Fibroblast of skin of abdomen (primary cell): ENCODE data around the gene PRKCA.
"Not testable (repeated sequence)": the region's sequence is repeated elsewhere in the genome, so short reads cannot be mapped to it uniquely, and the experiment has no call there.

ENCODE experiments used
- DNase-seq: peaks from one replicate; pipeline ENCODE4 v3.0.0-alpha.2; 2013

PRKCA gene

DNA sequence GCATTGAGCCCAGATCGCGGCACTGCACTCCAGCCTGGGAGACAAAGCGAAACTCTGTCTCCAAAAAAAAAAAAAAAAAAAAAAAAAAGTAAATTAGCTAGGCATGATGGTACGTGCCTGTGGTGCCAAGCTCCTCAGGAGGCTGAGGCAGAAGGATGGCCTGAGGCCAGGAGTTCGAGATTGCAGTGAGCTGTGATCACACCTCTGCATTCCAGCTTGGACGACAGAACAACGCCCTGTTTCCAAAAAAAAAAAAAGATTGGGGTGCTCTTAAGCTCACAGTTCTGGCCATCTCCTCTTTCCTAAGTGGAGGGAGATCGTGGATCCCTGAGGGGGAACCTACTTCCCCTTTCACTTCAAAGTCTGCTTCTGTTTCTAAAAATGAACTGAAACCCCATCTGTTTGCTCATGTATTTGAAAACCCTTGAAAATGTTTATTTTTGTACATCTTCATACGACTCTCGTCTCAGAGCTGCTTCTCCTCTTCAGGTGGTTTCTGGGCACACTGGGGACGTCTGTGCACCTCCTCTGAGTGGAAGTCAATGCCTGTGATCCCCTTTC, 138.8 kb downstream of the PRKCA start:
- DNase-seq = no peak

DNA sequence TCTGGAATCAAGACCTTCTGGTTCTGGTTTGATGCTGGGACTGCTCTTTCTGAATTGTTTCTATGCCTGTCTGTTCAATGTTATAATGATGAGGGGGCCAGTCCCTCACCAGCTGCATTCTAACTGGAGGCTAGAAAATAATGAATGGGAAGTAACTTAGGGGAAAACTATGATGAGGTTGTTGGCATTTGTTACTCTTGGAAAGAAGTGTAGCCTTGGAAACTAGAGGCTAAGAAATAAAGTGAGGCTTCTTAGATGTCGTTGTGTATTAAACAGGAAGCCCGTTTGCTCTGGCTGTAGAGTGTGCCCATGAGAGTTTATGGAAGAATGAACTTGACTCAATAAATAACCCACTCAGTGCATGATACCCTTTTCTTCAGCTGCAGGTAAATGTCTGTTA, 140.8 kb downstream of the PRKCA start:
- no peak for DNase-seq

DNA sequence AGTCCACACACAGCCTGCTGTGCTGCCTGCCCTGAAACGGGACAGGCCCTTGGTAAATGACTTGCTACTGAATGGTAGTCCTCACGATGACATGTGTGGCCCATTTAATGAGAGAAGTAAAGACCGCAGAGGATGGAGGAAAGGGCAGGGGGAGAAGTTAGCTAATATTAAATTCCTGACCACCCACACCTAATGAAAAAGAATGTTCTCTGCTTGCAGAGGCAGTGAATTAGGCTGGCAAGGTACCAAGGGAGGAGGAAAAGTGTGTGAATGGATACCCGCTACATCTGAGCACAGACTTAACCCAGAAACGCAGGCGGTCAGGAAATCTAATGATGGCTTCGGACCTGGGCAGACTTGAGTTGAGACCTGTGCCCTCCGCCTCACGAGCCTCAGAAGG, 141.2 kb downstream of the PRKCA start:
- no peak for DNase-seq

DNA sequence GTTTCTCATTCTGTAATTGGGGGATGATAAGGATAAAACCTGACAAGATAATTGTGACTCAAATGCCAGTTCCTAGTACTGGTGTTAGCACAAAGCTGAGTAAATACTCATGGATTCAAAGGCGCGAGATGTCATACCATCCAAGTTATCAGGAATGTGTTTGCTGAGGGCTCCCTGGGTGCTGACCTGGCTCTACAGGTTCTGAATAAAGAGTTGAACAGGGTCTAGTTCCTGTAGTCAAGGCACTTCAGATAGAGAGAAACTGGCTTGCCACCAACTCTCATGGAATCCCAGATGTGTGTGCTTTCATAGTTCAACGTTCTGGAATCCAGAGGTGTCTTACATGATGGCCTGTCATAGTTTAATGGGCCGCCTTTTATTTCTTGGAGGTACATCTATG, 141.6 kb downstream of the PRKCA start:
- no peak for DNase-seq

DNA sequence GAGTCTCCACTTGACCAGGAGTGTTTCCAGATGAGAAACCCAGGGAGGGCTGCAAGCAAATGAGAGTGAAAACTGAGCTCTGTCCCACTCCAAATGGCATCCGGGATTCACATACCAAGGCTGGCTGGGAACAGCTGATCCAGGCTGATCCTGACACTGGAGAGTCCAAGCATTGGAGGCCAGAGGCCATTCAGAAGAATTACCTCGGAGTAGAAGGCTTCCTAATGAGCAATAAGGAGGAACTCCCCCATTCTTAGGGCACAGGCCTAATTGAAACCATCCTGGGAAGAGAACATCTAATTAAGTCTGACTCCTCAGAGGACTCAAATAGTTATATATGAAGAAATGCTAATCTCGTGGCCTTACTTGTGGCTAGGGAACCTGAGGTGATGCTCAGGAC, 142.8 kb downstream of the PRKCA start:
- peak; percentile 73 for DNase-seq

DNA sequence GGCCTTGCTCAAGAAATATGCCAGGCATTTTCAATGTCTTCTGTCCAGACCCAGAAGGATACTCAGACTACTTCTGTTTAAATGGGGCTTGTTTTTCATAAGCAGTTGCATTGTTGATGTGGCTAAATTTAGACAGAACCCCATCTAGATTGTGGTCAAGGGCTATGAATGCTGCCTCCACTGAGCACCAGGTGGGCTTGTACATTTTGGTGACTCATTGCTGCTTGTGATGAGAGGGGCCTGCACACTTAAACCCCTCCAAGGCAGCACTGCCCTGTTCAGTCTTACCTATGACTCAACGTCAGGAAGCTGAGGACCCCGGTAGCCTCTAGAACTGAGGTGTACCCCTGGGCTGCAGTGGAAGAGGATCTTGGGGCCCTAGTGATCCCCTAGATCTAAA, 144.0 kb downstream of the PRKCA start:
- no peak for DNase-seq

DNA sequence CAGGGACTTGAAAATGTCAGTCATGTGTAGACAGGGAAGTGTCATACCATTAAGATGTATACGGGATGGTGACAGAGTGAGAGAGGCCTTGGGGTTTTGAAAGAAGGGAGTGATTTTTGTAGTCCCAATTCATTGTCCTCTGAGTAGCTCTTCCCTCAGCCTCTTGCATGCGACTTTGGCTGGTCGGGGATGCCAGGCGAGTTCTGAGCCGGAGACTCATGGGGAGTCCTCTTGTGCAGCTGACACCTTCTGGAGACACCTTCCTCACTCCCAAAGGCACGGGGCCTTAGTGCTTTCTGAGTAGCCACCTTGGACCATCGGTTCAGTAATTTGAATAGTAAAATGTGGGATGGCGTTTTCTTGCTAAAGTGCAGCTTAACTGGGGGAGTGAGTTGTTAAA, 144.7 kb downstream of the PRKCA start:
- DNase-seq = no peak

DNA sequence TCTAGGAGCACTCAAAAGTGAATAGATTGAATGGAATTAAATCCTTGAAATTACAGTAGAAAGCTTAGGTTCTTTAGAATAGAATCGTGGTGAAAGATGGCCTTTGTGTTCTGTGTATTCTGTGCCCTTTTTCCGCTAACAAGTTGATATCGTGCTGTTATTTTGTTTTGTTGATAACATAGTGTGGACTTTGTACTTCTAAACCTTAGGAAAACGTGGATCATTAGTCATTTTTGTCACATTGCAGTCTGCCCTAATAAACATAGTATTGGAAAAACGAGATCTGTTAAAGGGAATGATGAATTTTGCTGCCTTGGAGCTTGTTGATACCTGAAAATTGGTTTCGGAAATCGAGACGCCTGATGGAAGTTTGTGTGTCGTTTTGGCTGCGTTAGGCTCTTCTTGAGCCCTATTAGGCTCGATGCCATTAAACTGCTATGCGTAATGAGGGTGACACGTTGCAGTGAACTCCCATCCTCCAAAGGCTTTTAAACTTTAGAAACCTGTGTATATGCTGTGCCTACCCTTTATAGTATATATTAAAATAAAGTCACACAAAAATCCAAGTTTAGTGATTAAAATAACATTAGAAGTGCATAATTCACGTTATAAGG, 145.7 kb downstream of the PRKCA start:
- DNase-seq = no peak

DNA sequence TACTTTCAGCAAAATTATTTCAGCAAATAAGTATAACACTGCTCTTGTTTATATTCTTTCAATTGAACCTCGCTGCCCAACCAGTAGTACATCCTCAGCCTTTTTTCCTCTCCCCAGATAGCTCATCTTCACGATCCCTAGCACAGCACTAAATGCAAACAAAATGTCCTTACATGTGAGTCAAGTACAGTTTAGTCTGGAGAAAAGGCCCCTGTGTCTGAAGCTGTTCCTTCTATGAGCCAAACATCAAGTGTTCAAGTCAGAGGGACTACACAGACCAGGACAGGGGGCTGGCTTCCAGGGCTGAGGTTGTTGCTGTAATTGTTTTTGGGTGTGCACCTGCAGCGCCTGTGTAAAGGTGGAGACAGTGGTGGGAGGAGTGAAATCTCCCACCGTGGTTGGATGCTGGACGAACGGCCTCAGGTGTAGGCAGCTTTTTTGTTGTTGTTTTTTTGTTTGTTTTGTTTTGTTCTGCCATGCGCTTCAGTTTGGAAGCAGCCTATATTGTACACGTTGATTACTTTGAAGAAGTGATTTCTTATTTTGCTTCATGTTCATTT, 147.1 kb downstream of the PRKCA start:
- no peak for DNase-seq

DNA sequence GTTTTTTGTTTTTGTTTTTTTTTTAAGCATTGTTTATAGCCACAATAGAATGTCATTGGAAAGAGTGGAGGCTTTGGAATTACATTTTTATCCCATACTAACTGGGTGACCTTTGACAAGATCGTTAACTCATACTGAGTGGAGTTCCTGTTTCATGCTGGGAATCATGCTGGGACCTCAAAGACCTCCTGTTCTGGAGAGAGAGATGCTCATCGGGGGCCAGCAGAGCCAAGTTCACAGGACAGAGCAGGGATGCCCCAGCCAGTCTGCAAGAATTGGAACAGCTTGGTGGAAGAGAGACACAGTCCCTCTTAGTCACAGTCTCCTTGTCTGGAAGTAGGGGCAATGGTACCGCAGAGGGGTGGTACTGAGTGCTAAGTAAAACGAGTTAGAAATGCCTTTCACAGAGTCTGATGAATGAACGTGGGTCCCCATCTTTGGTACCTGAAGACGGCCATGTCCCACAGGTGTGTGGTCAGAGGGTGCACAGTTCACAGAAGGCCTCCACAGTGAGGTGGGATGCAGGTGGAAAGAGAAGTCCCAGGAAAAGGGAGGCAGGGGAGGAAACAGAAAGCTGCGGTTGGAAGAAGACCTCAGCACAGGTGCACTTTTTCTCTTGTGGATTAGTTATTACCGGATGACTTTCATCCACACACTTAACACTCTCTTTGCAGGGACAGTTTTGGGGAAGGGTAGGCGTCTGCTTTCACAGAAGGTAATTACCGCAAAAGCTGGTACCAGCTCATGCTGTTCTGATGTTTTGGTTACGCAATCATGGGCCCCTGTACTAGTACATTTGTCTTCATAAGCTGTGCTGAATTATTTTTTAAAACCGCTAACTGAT, 147.8 kb downstream of the PRKCA start:
- no peak for DNase-seq

DNA sequence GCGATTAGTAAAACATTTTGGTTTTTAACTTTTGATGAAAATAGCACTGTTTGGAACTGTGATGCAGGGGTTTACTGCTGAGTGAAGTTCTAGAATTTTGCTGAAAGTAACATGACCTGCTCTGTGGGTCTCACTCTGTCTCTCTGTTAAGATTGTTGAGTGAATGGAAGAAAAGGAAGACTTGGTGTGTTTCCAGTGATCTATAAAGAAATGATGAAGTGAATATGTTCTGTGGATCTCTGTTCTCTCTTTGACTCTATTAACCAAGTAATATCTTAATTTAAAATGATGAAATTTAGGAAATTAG, 148.4 kb downstream of the PRKCA start:
- DNase-seq = no peak

DNA sequence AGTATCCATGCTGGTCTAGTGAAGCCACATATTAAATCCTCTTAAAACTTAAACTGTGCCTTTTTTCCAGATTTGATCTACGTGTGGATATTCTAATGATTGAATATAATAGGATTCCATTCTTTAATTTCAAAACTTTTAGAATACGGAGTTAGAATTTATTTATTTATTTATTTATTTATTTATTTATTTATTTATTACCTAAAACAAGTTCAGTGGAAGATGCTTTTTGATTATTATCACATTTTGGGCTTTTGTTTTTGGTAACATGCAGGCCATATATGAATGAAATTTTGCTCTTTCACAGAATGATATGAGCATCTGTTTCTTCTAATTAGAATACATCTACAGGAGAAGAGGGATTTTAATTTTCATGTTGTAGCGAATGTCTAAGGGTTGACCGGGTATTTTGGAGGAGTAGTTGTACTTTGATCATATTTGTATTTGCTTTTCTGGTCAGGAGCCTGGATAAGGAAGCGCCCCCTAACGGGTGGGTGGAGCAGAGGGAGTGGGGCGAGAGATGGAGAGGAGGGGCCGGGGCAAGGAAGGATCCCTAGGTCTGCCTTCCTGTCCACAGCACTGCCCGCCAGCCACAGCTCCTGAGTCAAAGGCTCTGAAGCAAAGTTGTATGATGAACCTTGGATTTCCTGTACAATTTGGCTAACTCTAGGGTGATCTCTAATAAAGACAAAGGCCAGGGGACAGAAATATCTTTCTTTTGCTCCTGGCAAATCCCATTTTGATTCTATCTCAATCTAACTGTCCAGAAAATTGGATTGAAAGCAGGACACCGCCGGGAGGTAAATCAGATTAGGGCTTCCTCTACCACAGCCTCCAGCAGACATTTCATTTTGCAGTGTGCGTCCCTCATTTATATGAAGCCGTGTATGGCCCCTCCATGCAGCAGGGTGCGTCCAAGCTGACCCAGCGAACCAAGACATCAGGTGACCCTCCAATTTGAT, 149.1 kb downstream of the PRKCA start:
- no peak for DNase-seq

DNA sequence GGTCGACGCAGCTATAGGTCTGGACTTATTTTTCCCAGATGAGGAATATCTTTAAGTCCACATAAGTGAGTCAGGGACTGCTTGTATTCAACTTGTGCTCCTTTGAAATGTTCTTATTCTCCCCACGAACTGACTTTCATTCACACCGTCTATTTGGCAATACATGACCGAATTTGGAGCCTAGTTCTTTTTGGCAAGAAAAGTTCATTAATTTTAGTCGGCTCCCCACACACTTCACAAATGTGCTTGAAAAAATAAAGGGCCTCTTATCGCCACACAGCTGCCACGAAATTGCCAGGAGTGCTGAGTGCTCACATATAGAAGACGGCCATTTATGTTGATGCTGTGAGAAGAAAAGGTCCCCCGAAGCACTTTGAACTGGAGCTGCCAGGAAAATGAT, 152.6 kb downstream of the PRKCA start:
- no peak for DNase-seq

DNA sequence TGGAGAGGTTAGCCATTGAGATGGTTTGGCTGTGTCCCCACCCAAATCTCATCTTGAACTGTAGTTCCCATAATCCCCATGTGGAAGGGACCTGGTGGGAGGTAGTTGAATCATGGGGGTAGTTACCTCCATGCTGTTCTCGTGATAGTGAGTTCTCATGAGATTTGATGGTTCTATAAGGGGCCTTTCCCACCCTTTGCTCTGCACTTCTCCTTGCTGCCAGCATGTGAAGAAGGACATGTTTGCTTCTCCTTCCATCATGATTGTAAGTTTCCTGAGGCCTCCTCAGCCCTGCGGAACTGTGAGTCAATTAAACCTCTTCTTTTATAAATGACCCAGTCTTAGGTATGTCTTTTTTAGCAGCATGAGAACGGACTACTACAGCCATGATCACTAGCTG, 155.1 kb downstream of the PRKCA start:
- not testable (repeated sequence) for DNase-seq

DNA sequence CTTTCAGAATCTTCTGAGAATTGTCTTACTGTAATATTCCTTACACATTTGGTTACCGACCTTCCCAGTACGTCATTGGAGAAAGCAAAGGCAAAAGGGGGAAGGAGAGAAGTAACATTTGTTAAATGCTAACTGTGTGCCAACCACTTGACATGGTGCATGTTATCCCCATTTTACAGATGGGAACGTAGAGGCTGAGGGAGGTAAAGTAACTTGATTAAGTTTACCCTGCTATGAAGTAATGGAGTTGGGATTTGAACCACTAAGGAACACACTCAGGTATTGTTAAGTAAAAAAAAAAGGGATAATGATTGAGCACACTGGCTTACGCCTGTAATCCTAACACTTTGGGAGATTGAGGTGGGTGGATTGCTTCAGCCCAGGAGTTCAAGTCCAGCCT, 156.4 kb downstream of the PRKCA start:
- no peak for DNase-seq

DNA sequence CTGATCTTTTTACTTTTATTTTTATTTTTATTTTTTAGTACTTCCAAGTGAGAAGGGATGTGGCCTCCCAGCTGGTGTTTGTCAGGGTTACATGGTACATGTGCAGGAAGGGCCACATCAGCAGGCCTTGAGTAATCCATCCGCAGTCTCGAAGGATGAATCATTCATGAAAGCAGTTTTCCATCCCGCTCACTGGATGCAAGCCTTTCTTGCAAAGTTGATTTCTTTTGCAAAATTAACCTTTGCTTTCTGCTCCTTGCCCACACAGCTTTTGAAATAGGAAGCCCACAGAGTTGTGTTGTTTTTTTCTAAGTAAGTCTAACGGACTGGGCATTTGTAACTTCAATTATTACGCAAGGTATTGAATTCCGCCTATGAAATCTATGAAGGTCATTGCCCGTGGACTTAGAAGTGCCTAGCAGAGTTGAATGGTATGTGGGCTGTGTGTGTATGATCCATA, 157.4 kb downstream of the PRKCA start:
- peak; percentile 97 for DNase-seq

DNA sequence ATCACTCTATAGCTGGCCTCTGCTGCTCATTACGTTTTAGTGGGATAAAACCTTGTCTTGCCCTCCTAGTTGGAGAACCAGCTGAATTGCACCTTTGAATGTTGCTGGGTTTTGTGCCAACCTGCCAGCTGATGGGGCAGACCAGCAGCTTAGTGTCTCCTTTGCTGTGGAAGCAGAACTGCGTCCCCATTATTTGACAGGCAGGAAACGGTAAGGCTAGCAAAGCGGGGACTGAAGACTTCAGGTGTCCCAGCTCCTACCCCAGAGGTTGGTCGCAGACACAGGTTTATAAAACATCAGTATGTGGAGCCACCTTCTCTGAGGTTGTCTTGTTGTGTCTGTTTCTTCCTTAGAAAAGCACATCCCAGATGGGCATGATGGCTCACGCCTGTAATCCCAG, 158.1 kb downstream of the PRKCA start:
- DNase-seq = no peak

DNA sequence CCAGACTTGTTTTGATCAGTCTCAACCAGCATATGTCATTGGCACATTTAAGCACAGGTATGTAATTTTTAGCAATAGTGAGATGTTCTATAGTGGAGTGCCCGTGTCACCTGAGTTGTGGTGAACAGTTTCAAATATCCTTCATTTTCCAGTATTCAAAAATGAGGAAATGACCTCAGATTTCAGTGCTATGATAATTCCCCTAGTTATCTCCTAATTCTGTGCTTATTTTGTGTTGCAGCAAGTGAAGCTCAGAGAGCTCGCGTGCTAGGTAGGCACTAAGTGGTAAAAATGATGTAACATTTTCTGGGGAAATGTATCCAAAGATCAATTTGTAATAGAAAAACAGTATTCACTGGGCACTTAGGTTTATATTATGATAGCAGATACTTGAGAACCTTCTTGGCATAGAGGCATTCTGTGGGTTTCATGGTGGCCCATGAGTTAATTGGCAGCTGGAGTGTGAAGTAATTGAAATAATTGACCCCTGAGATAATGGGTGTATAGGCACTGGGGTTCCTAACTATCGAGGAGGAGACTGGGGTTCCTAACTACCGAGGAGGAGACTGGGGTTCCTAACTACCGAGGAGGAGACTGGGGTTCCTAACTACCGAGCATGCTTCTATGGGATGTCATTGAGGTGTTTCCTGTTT, 159.1 kb downstream of the PRKCA start:
- DNase-seq = no peak

DNA sequence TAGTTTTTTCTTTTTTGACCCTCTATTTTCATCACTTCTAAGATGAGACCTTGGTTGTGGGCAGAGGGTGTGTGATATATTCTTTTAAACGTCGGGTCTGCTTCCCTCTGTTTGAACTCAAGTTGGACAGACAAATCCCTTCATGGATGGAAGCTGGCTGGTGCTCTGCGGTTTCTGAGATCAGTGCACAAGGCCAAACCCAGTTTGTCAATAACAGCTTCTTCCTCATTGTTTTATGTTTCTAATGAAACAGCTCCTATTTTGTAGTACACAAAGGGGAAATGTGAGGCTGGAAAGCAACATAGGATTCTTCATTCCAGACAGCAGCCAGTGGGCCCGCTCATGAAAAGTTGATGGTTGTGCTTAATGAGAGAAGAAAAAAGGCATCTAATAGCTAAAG, 159.6 kb downstream of the PRKCA start:
- DNase-seq = no peak

DNA sequence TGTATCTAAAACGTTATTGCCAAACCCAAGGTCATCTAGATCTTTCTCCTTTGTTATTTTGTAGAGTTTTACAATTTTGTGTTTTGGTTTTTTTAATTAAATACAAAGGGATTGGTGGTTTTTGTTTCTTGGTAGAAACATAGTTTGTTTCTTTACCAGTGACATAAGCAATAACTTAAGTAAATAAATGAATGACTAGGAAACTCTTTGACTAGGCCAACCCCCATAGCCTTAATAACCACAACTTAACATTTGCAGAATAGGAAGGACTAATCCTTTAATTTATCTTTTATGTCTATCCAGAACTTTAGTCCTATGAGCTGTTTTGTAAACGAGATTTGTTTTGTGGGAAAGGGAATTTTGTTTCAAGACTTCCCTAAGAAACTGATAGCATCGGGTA, 162.5 kb downstream of the PRKCA start:
- DNase-seq = no peak

DNA sequence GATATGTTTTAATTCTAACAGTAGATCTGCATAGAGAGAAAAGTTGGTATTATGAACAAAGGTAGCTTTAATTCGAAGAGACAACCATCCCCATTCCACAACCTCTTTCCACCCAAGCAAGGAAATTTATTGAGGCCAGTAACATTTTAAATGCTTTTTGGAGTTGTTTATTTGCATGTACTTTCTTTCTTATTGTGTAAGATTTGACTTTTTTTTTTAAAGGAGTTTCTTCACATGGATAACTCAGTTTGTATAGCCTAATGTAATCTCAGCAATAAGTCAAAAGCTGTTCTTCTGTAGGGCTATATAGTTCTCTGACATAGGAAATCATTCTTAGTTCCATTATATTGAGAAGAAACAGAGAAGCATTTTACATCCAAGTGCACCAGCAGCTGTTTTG, 163.3 kb downstream of the PRKCA start:
- DNase-seq = no peak
